D721Med (cell line): ENCODE data around the gene INTS15.

Experiments
- DNase-seq: peaks from one replicate; pipeline ENCODE4 v3.0.0; 2011; ENCODE audit warnings: low spot score; ENCODE audit not compliant: insufficient read length
- FAIRE-seq: peaks from 2 replicates; lab custom pipeline; 2011; peaks lifted over from hg19 to GRCh38; lab: Jason Lieb, UNC
- CTCF ChIP-seq: IDR thresholded peaks from 2 replicates; pipeline ENCODE4 v1.5.1; 2012; ENCODE audit warnings: mild to moderate bottlenecking, control low read depth; ENCODE audit not compliant: insufficient read depth; ENCODE audit errors: missing control alignments

Gene INTS15

DNA sequence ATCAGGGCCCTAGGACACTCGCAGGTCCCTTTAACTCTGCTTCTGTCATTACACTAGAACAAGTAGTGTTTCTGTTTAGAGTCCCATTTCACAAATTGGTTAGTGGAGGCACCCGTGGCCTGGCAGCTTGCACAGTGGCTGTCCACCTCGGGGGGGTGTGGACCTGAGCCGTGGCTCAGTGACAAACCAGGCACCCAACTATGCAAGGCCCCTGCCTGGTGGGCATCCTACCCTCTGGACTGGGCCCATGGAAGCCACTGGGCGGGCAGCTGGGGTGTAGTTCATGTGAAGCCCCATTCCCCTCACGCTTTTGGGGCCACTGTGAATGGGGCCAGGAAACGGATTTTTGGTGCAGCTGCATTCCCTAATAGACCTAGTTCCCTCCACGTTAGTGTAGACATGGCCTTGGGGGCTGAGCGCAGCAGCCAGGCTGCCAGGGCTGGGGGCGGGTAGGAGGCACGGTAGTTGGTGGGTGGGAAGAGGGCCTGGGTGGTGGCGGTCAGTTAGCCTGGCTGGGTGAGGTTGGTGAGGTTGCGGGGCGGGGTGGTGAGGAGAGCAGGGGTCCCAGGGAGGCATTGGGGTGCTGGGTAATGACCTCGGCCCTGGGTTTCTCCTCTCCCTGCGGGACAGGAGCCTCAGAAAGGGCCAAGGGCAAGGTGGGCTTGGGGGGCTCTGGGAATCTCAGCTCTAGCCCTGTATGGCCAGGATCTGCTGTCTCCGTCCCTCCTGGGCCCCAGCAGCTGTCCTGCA lies 66.0 kb downstream of the INTS15 start:
- no peak for TF ChIP-seq CTCF
- peak; percentile 13 for DNase-seq
- FAIRE-seq = no peak

- TF ChIP-seq CTCF = no peak
- DNase-seq (no peak), FAIRE-seq (no peak)
Measured at GRCh38 chr7:6656413-6656812, 66.6 kb downstream of the INTS15 start.
